ENCODE data around the gene DNER. TPM values are rescaled to one million over a fixed set of nuclear protein-coding genes. Genes with fewer than 3 reads are reported as not detected.
A peak's percentile ranks its signal among the peaks of the same experiment; 100 is the strongest.

DNER gene
- polyA plus RNA-seq, 1 of the 3 experiments (the other 2 are of a cell fraction) = 1.4 TPM

DNA sequence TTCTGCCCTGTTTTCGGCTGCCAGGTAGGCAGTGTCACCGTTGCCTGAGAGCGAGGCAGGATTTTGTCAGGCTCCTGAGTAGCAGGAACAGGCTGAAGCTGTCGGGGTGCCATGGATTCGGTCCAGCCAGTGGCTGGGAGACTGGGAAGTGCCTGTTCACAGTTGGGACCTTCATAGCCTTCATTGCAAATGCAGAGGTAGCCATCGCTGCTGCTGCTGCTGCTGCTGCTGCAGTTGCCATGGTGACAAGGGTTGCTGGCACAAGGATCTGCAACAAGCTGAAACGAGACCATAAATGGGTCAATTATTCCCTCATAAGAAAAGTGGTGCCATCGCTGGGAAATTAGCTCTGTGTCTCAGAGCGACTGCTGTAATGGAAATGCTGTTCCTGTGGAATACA is 122.7 kb downstream of the DNER start:
- no peaks in the 10 kb centered on the region for H3K27me3 ChIP-seq (ENCODE audit: insufficient read depth)
- H3K9me3 ChIP-seq = no peaks in the 10 kb centered on the region
- H3K27ac ChIP-seq (ENCODE audit: low read depth in 2 of 2, low read length in 1 of 2) = no peak overlapping the region
- WGBS (ENCODE audit: low lambda C conversion rate) = 38% methylated on average over 9 of the region's 9 CpGs
- TF ChIP-seq FOSL2 (IDR thresholded peaks at IDR 0.05; ENCODE audit: borderline replicate concordance, low read depth) (no peak), MEF2A (IDR thresholded peaks at IDR 0.05; ENCODE audit: borderline replicate concordance, low read depth) (no peak), CHD2 (IDR thresholded peaks at IDR 0.05; ENCODE audit: low read length, partially characterized antibody) (no peak), GABPA (IDR thresholded peaks at IDR 0.05; ENCODE audit: low read depth) (no peak), EZH2phosphoT487 (IDR thresholded peaks at IDR 0.05; ENCODE audit: borderline replicate concordance, low read depth) (no peak), SIN3A (IDR thresholded peaks at IDR 0.05; ENCODE audit: borderline replicate concordance, low read depth, low read length) (no peak), YY1 (IDR thresholded peaks at IDR 0.05; ENCODE audit: low read depth) (no peak), JUND (IDR thresholded peaks at IDR 0.05) (no peak), EP300 (IDR thresholded peaks at IDR 0.05; ENCODE audit: borderline replicate concordance in 1 of 2, low read depth in 1 of 2, low read length in 1 of 2) (no peak), GATA2 (CRISPR knock-in tag; IDR thresholded peaks at IDR 0.05) (no peak), TEAD4 (IDR thresholded peaks at IDR 0.05; ENCODE audit: borderline replicate concordance, insufficient read depth) (no peak), RXRA (IDR thresholded peaks at IDR 0.05; ENCODE audit: borderline replicate concordance, low read depth) (no peak), NRF1 (IDR thresholded peaks at IDR 0.05; ENCODE audit: low read depth, low read length) (no peak), NFIC (IDR thresholded peaks at IDR 0.05; ENCODE audit: borderline replicate concordance) (no peak)
- TF ChIP-seq, protein P1, sequence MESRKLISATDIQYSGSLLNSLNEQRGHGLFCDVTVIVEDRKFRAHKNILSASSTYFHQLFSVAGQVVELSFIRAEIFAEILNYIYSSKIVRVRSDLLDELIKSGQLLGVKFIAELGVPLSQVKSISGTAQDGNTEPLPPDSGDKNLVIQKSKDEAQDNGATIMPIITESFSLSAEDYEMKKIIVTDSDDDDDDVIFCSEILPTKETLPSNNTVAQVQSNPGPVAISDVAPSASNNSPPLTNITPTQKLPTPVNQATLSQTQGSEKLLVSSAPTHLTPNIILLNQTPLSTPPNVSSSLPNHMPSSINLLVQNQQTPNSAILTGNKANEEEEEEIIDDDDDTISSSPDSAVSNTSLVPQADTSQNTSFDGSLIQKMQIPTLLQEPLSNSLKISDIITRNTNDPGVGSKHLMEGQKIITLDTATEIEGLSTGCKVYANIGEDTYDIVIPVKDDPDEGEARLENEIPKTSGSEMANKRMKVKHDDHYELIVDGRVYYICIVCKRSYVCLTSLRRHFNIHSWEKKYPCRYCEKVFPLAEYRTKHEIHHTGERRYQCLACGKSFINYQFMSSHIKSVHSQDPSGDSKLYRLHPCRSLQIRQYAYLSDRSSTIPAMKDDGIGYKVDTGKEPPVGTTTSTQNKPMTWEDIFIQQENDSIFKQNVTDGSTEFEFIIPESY (IDR thresholded peaks at IDR 0.05; ENCODE audit: borderline replicate concordance, low read depth) = no peak
- TF ChIP-seq, protein P2, sequence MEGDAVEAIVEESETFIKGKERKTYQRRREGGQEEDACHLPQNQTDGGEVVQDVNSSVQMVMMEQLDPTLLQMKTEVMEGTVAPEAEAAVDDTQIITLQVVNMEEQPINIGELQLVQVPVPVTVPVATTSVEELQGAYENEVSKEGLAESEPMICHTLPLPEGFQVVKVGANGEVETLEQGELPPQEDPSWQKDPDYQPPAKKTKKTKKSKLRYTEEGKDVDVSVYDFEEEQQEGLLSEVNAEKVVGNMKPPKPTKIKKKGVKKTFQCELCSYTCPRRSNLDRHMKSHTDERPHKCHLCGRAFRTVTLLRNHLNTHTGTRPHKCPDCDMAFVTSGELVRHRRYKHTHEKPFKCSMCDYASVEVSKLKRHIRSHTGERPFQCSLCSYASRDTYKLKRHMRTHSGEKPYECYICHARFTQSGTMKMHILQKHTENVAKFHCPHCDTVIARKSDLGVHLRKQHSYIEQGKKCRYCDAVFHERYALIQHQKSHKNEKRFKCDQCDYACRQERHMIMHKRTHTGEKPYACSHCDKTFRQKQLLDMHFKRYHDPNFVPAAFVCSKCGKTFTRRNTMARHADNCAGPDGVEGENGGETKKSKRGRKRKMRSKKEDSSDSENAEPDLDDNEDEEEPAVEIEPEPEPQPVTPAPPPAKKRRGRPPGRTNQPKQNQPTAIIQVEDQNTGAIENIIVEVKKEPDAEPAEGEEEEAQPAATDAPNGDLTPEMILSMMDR (IDR thresholded peaks at IDR 0.05) = no peak
- TF ChIP-seq, protein P3, sequence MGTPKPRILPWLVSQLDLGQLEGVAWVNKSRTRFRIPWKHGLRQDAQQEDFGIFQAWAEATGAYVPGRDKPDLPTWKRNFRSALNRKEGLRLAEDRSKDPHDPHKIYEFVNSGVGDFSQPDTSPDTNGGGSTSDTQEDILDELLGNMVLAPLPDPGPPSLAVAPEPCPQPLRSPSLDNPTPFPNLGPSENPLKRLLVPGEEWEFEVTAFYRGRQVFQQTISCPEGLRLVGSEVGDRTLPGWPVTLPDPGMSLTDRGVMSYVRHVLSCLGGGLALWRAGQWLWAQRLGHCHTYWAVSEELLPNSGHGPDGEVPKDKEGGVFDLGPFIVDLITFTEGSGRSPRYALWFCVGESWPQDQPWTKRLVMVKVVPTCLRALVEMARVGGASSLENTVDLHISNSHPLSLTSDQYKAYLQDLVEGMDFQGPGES (IDR thresholded peaks at IDR 0.05; ENCODE audit: low read depth, low read length) = no peak
- TF ChIP-seq, protein P4, sequence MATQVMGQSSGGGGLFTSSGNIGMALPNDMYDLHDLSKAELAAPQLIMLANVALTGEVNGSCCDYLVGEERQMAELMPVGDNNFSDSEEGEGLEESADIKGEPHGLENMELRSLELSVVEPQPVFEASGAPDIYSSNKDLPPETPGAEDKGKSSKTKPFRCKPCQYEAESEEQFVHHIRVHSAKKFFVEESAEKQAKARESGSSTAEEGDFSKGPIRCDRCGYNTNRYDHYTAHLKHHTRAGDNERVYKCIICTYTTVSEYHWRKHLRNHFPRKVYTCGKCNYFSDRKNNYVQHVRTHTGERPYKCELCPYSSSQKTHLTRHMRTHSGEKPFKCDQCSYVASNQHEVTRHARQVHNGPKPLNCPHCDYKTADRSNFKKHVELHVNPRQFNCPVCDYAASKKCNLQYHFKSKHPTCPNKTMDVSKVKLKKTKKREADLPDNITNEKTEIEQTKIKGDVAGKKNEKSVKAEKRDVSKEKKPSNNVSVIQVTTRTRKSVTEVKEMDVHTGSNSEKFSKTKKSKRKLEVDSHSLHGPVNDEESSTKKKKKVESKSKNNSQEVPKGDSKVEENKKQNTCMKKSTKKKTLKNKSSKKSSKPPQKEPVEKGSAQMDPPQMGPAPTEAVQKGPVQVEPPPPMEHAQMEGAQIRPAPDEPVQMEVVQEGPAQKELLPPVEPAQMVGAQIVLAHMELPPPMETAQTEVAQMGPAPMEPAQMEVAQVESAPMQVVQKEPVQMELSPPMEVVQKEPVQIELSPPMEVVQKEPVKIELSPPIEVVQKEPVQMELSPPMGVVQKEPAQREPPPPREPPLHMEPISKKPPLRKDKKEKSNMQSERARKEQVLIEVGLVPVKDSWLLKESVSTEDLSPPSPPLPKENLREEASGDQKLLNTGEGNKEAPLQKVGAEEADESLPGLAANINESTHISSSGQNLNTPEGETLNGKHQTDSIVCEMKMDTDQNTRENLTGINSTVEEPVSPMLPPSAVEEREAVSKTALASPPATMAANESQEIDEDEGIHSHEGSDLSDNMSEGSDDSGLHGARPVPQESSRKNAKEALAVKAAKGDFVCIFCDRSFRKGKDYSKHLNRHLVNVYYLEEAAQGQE (IDR thresholded peaks at IDR 0.05; ENCODE audit: low read depth, low read length) = no peak
- TF ChIP-seq, protein P5, sequence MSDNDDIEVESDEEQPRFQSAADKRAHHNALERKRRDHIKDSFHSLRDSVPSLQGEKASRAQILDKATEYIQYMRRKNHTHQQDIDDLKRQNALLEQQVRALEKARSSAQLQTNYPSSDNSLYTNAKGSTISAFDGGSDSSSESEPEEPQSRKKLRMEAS (IDR thresholded peaks at IDR 0.05; ENCODE audit: low read depth) = no peak
- H3K36me3 ChIP-seq (replicated peaks in 1 of 2; ENCODE audit: control insufficient read depth in 1 of 2, insufficient read depth in 2 of 2, low read length in 1 of 2) = no peaks in the 10 kb centered on the region
- H3K4me2 ChIP-seq = no peak overlapping the region
- no peak overlapping the region for H3K9ac ChIP-seq
- POLR2A ChIA-PET = no interaction called here
- H3K79me2 ChIP-seq (ENCODE audit: insufficient read depth) = no peaks in the 10 kb centered on the region
- no peaks in the 10 kb centered on the region for H4K20me1 ChIP-seq (ENCODE audit: insufficient read depth)
- peaks cover 0 to 8% of the 10 kb centered on the region in 2 experiments; a peak in 1 of 4 replicates for H3K4me1 ChIP-seq (ENCODE audit: control insufficient read depth in 1 of 2, insufficient read depth in 2 of 2, low read depth in 1 of 2, low read length in 1 of 2)
- 0 out of 4 replicates have a peak overlapping the region, but pooled peaks of 1 of the 2 experiments have one; percentile 13 for H3K4me3 ChIP-seq (ENCODE audit: low read depth in 2 of 2, low read length in 1 of 2)
- peak; percentile 44 for DNase-seq
- CTCF ChIA-PET = interaction anchor here (0.6 to 1.2 kb wide), 2 partner anchors 259 to 318 kb away, joined by 3 to 6 read pairs; no protein-coding TSS in a partner anchor
- H3F3A ChIP-seq (replicated peaks; ENCODE audit: insufficient read depth) = no peaks in the 10 kb centered on the region
- no peaks in the 10 kb centered on the region for H3K9me2 ChIP-seq
- no peak overlapping the region for H2AFZ ChIP-seq (ENCODE audit: low read depth)
